ENCODE data around the gene MICAL1. TPM values are rescaled to one million over a fixed set of nuclear protein-coding genes. Genes with fewer than 3 reads are reported as not detected.

The MICAL1 gene
- total and polyA plus RNA-seq, 2 donors (not counting 3 experiments of a cell fraction or from before 2014, with no cell fraction given), result 36.5 to 39.4 TPM

- Histone ChIP-seq H3K9me1 (replicated peaks; ENCODE audit: control insufficient read depth, extremely low read depth, insufficient read depth, low read length) (no peaks in the 10 kb centered on the region), H3K4me1 (ENCODE audit: control insufficient read depth, extremely low read depth, insufficient read depth, low read length) (no peaks in the 10 kb centered on the region), H3K27ac (ENCODE audit: insufficient read depth, low read depth, low read length) (no peak overlapping the region), H3K4me3 (replicated peaks in 1 of 3; ENCODE audit: insufficient read depth in 1 of 3, low read depth in 1 of 3, low read length in 3 of 3) (no peak overlapping the region), H3K79me2 (ENCODE audit: control insufficient read depth, insufficient read depth, low read length) (no peaks in the 10 kb centered on the region), H2AFZ (ENCODE audit: low read depth, low read length) (no peak overlapping the region), H3K27me3 (ENCODE audit: control insufficient read depth in 2 of 2, insufficient read depth in 2 of 2, low read length in 2 of 2) (peaks cover 16 to 23% of the 10 kb centered on the region in 2 experiments), H3K9ac (replicated peaks; ENCODE audit: extremely low read depth, insufficient read depth, low read length) (no peak overlapping the region), H3K9me3 (replicated peaks; ENCODE audit: control insufficient read depth, insufficient read depth, low read length) (no peaks in the 10 kb centered on the region), H3K36me3 (ENCODE audit: control insufficient read depth in 2 of 2, extremely low read depth in 1 of 2, insufficient read depth in 2 of 2, low read length in 2 of 2) (no peaks in the 10 kb centered on the region), H3K4me2 (ENCODE audit: insufficient read depth, low read length) (no peak overlapping the region), H4K20me1 (replicated peaks; ENCODE audit: control insufficient read depth, extremely low read depth, insufficient read depth, low read length) (no peaks in the 10 kb centered on the region)
- DNase-seq (ENCODE audit: low read depth, low spot score) (no peak), FAIRE-seq (no peak)
- ChIA-PET CTCF (interaction anchor here (1.0 kb wide), 1 partner anchor 37 kb away, joined by 3 read pairs; no protein-coding TSS in a partner anchor), POLR2A (no interaction called here)
- TF ChIP-seq JUN (IDR thresholded peaks at IDR 0.05; ENCODE audit: borderline replicate concordance, insufficient read depth, insufficient read length, low read depth) (no peak), GATA2 (IDR thresholded peaks at IDR 0.05; ENCODE audit: insufficient read depth, insufficient read length, low read depth, low read length) (no peak), POLR2A (IDR thresholded peaks at IDR 0.05; ENCODE audit: low read depth, low read length) (no peak), CTCF (IDR thresholded peaks at IDR 0.05; ENCODE audit: extremely low read depth in 1 of 2, insufficient read depth in 1 of 2, low read depth in 1 of 2, low read length in 2 of 2) (no peak), POLR2AphosphoS5 (IDR thresholded peaks at IDR 0.05; ENCODE audit: insufficient read depth, low read depth, low read length) (no peak), EZH2 (IDR thresholded peaks at IDR 0.05; ENCODE audit: borderline replicate concordance, low read depth, low read length, severe bottlenecking) (no peak), MAX (IDR thresholded peaks at IDR 0.05; ENCODE audit: insufficient read depth, insufficient read length) (no peak), FOS (IDR thresholded peaks at IDR 0.05; ENCODE audit: borderline replicate concordance, insufficient read depth, low read length) (no peak), MYC (IDR thresholded peaks at IDR 0.05; ENCODE audit: low read depth, low read length) (no peak)
- dilution Hi-C loops (cut with MboI; ENCODE audit: extremely low pct_ligation_motif_present, low sequenced_read_pairs), result no loop called here
- intact Hi-C loops (cut with micrococcal nuclease), result no loop called here
- BruUV-seq (replicated peaks), result no TSS peak
Observed at GRCh38 chr6:109490713-109491112, 35.1 kb upstream of the MICAL1 start.
